ENCODE measurements around the gene CHD2. TPM values are rescaled to one million over a fixed set of nuclear protein-coding genes. Genes with fewer than 3 reads are reported as not detected.

CHD2 gene
- total RNA-seq, 4 donors from 2014 or later: 149 to 299 (median 213) TPM

DNA sequence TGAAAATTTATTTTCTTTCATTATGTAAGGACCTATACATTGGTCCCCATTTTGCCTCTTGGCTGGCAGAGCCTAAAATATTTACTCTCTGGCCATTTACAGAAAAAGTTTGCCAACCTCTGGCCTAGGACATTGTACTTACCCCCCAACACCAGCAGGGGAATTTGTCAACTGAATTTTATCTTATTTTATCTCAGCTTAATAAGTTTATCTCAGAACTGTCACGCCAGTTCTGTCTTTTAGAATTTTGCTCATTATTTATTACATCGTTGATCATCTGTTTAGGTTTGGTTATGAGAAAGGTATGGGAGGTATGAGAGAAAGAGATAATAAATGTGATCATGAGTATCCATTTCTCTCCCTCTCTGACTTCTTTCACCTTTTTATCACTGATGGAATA is 38.3 kb downstream of the CHD2 start:
- WGBS, 2 donors: 97 to 99% methylated on average over 2 of the region's 2 CpGs
- no peak for TF ChIP-seq CTCF (IDR thresholded peaks at IDR 0.05)
- intact Hi-C loops (cut with DNase I): no loop called here
- Histone ChIP-seq H3K9me3 (no peaks in the 10 kb centered on the region), H3K4me3 (replicated peaks in 1 of 3) (no peak overlapping the region), H3K36me3 (peaks cover 68 to 72% of the 10 kb centered on the region in 2 donors), H3K27ac (peak overlapping the region in 1 of 3 donors; percentile 4), H3K27me3 (no peaks in the 10 kb centered on the region), H3K4me1 (peaks cover 0 to 3% of the 10 kb centered on the region in 2 donors)
- no peak for DNase-seq

- Histone ChIP-seq H3K4me3 (replicated peaks in 1 of 3) (no peak overlapping the region), H3K27me3 (no peaks in the 10 kb centered on the region), H3K36me3 (peaks cover 82 to 91% of the 10 kb centered on the region in 2 donors), H3K27ac (no peak overlapping the region), H3K9me3 (no peaks in the 10 kb centered on the region), H3K4me1 (no peaks in the 10 kb centered on the region)
- no peak for TF ChIP-seq CTCF (IDR thresholded peaks at IDR 0.05)
- no peak for TF ChIP-seq POLR2A (IDR thresholded peaks at IDR 0.05)
- intact Hi-C loops (cut with DNase I): loop anchor here (10.0 kb wide), 1 partner anchor 63 kb away; no protein-coding TSS in a partner anchor
- 93 to 94% methylated on average over 1 of the region's 1 CpG for WGBS, 2 donors
- DNase-seq: no peak
Observed at GRCh38 chr15:92941668-92942067, 41.5 kb downstream of the CHD2 start.

DNA sequence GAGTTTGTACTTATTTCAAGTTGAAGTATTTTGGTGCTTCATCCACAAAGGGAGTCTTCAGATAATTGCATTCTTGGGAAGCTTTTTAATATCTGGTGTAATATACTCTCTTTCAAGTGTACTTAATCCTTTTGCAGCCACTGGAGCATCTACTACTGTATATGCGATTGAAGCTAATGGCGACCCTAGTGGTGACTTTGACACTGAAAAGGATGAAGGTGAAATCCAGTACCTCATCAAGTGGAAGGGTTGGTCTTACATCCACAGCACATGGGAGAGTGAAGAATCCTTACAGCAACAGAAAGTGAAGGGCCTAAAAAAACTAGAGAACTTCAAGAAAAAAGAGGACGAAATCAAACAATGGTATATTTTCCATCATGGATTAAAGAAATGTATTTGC is 42.6 kb downstream of the CHD2 start:
- Histone ChIP-seq H3K36me3 (peaks cover 88 to 93% of the 10 kb centered on the region in 2 donors), H3K4me1 (no peaks in the 10 kb centered on the region), H3K27ac (no peak overlapping the region), H3K9me3 (no peaks in the 10 kb centered on the region), H3K4me3 (replicated peaks in 1 of 3) (no peak overlapping the region), H3K27me3 (no peaks in the 10 kb centered on the region)
- intact Hi-C loops (cut with DNase I): loop anchor here (10.0 kb wide), 1 partner anchor 62 kb away; no protein-coding TSS in a partner anchor
- 91 to 95% methylated on average over 3 of the region's 3 CpGs for WGBS, 2 donors
- no peak for TF ChIP-seq CTCF (IDR thresholded peaks at IDR 0.05)
- no peak for TF ChIP-seq POLR2A (IDR thresholded peaks at IDR 0.05)
- no peak for DNase-seq

GRCh38 chr15:92943581-92943980 is 43.5 kb downstream of the CHD2 start:
- TF ChIP-seq CTCF (IDR thresholded peaks at IDR 0.05) (no peak), POLR2A (IDR thresholded peaks at IDR 0.05) (no peak)
- no peak overlapping the region for H3K27ac ChIP-seq
- DNase-seq: no peak
- intact Hi-C loops (cut with DNase I): loop anchor here (10.0 kb wide), 1 partner anchor 61 kb away; no protein-coding TSS in a partner anchor
- 88 to 91% methylated on average over 1 of the region's 1 CpG for WGBS, 2 donors
- no peaks in the 10 kb centered on the region for H3K4me1 ChIP-seq
- no peaks in the 10 kb centered on the region for H3K27me3 ChIP-seq
- H3K4me3 ChIP-seq (replicated peaks in 1 of 3): no peak overlapping the region
- H3K36me3 ChIP-seq: peaks cover 88 to 93% of the 10 kb centered on the region in 2 donors
- no peaks in the 10 kb centered on the region for H3K9me3 ChIP-seq

GRCh38 chr15:92944946-92945521 is 44.9 kb downstream of the CHD2 start:
- H3K4me3 ChIP-seq (replicated peaks in 1 of 3): no peak overlapping the region
- no peaks in the 10 kb centered on the region for H3K9me3 ChIP-seq
- H3K27ac ChIP-seq: peak overlapping the region in 1 of 3 donors; percentile 0
- no peaks in the 10 kb centered on the region for H3K27me3 ChIP-seq
- DNase-seq: no peak
- TF ChIP-seq CTCF (IDR thresholded peaks at IDR 0.05) (no peak), POLR2A (IDR thresholded peaks at IDR 0.05) (no peak)
- peaks cover 90 to 93% of the 10 kb centered on the region in 2 donors for H3K36me3 ChIP-seq
- H3K4me1 ChIP-seq: no peaks in the 10 kb centered on the region
- WGBS, 2 donors: 85 to 89% methylated on average over 8 of the region's 8 CpGs
- intact Hi-C loops (cut with DNase I): loop anchor here (10.0 kb wide), 1 partner anchor 60 kb away; no protein-coding TSS in a partner anchor

Measured in thyroid gland (tissue), 4 donors.